Thoracic aorta (tissue), 2 donors: ENCODE results near the gene CCT6B. TPM values are rescaled to one million over a fixed set of nuclear protein-coding genes. Genes with fewer than 3 reads are reported as not detected.

Source experiments
- ATAC-seq: fragments of 150-250 bp; one replicate; pipeline ENCODE4 v1.8.0; 2017; ENCODE audit warnings: low read depth; ENCODE audit not compliant: insufficient number of reproducible peaks, low FRiP score
- DNase-seq: peaks from one replicate; pipeline ENCODE4 v3.0.0-alpha.2; 2020; ENCODE audit warnings: low spot score
- H3K27ac ChIP-seq, 2 donors: fragments of 200-600 bp; sonication (generic); 1 replicate in 1 of 2; 2 replicates in 1 of 2; pipeline ENCODE4 v1.5.1; 2016; ENCODE audit warnings: mild to moderate bottlenecking in 2 of 2, moderate library complexity in 2 of 2
- H3K27me3 ChIP-seq: fragments of 200-600 bp; sonication (generic); replicated peaks from 2 replicates; pipeline ENCODE4 v1.6.0; 2016; ENCODE audit warnings: mild to moderate bottlenecking; ENCODE audit not compliant: insufficient read depth
- H3K36me3 ChIP-seq: fragments of 200-600 bp; sonication (generic); one replicate; pipeline ENCODE4 v1.5.1; 2016
- H3K4me1 ChIP-seq, 2 donors: fragments of 200-600 bp; sonication (generic); 1 replicate in 1 of 2; 2 replicates in 1 of 2; pipeline versions ENCODE4 v1.5.1 to v1.6.0; 2016; ENCODE audit warnings: low read depth in 2 of 2, mild to moderate bottlenecking in 1 of 2; ENCODE audit not compliant: control insufficient read depth in 1 of 2
- H3K4me3 ChIP-seq: fragments of 200-600 bp; sonication (generic); 2 replicates; pipeline ENCODE4 v1.5.1; 2016; ENCODE audit warnings: mild to moderate bottlenecking
- H3K9me3 ChIP-seq: fragments of 200-600 bp; sonication (generic); 2 replicates; pipeline ENCODE4 v1.5.1; 2016
- total RNA-seq, 2 donors: library from RNA; depleted of rRNA; stranded (reverse); fragments of >200 nt; gene quantifications; one replicate each; pipeline versions ENCODE4 v1.1.0 to v1.2.3, GENCODE V29; 2016
- TF ChIP-seq, protein P1 (sequence below): fragments of 200-600 bp; sonication (generic); IDR thresholded peaks from one replicate; pipeline ENCODE4 v1.5.1; 2019; ENCODE audit warnings: antibody characterized with exemption

Gene CCT6B
- total RNA-seq, 2 donors from 2014 or later, result 1.1 to 4.9 TPM

DNA sequence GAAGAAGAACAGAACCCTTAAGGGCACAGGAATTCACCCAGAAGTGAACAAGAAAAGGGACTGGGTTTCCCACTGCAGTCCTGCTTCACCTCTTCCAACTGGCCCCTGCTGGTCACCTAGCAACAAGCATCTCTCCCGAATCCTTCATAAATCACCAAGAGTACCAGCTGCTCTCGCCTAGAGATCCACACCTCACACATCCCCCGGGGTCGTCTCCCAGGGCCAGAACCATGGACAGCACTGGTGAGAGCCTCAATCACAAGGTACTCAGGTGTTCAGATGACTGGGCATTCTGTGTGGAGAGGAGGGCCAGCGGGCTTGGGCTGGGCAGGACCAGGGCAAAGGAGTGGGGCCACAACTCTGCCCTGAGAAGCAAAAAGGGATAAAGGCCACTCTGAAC, 65.9 kb downstream of the CCT6B start:
- no peaks in the 10 kb centered on the region for H3K27me3 ChIP-seq
- ATAC-seq, result no peak

DNA sequence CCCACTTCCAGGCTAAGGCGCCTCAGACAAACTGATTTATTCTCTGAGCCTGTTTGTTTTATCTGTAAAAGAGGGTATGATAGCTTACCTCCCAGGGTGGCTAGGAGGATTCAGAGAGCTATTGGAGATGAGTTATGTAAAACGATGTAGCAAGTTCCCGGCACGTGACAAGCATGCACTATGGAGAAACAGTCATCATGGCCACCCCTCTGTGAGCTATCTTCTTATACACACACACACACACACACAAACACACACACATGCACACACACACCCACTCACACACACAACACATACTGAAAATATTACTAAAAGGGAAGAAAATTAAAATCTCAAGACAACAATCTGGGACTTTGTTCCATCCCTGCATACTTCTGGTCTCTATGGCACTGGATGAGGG, 66.3 kb downstream of the CCT6B start:
- H3K4me1 ChIP-seq, result no peaks in the 10 kb centered on the region
- no peak overlapping the region for H3K4me3 ChIP-seq
- H3K27ac ChIP-seq, result no peak overlapping the region
- TF ChIP-seq, protein P1, sequence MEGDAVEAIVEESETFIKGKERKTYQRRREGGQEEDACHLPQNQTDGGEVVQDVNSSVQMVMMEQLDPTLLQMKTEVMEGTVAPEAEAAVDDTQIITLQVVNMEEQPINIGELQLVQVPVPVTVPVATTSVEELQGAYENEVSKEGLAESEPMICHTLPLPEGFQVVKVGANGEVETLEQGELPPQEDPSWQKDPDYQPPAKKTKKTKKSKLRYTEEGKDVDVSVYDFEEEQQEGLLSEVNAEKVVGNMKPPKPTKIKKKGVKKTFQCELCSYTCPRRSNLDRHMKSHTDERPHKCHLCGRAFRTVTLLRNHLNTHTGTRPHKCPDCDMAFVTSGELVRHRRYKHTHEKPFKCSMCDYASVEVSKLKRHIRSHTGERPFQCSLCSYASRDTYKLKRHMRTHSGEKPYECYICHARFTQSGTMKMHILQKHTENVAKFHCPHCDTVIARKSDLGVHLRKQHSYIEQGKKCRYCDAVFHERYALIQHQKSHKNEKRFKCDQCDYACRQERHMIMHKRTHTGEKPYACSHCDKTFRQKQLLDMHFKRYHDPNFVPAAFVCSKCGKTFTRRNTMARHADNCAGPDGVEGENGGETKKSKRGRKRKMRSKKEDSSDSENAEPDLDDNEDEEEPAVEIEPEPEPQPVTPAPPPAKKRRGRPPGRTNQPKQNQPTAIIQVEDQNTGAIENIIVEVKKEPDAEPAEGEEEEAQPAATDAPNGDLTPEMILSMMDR, result no peak
- H3K36me3 ChIP-seq, result no peaks in the 10 kb centered on the region
- ATAC-seq (no peak), DNase-seq (no peak)
- H3K27me3 ChIP-seq, result no peaks in the 10 kb centered on the region
- no peaks in the 10 kb centered on the region for H3K9me3 ChIP-seq

More for the DNA sequence above, 65.9 kb downstream of the CCT6B start:
- Histone ChIP-seq H3K27ac (no peak overlapping the region), H3K4me1 (no peaks in the 10 kb centered on the region), H3K4me3 (no peak overlapping the region), H3K9me3 (no peaks in the 10 kb centered on the region), H3K36me3 (no peaks in the 10 kb centered on the region)
- no peak for DNase-seq
- TF ChIP-seq, protein P1, result no peak

DNA sequence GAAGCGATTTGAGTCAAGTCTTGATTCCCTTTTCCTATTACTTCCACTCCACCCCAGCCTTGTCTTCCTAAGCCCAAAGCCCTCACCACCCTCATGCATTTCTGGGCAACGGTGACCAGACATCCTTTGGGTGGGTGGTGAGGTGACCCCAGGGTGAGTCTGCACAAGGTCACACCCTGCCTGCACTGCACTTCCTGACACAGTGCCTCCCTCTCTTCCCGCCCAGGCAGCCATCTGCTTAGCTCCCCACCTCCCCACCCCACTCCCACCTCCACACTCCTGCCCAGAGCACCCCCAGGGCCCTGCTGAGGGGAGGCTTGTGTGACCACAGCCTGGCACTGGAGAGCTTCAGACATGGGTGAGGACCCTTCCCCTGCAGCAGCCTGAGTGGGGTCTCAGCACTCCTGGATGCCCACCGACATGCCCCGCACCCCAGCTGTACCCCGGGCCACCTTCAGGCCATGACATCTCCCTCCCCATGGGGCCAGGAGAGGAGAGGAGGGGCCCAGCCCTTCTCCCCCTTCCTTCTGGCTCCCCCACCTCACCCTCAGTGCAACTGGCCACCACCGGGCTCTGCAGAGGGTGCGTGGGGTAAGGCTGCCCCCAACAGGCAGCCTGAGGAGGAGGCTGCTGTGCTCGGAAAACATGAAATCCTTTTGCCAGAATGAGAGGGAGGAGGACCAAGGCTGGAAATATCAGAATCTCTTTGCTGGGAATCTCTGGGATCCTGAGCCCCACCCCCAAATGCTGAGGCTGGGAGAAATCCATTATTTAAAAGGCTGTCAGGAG, 68.6 kb downstream of the CCT6B start:
- Histone ChIP-seq H3K4me3 (no peak overlapping the region), H3K4me1 (no peaks in the 10 kb centered on the region), H3K9me3 (no peaks in the 10 kb centered on the region), H3K36me3 (no peaks in the 10 kb centered on the region), H3K27ac (no peak overlapping the region), H3K27me3 (no peaks in the 10 kb centered on the region)
- DNase-seq (no peak), ATAC-seq (no peak)
- TF ChIP-seq, protein P1, result no peak

DNA sequence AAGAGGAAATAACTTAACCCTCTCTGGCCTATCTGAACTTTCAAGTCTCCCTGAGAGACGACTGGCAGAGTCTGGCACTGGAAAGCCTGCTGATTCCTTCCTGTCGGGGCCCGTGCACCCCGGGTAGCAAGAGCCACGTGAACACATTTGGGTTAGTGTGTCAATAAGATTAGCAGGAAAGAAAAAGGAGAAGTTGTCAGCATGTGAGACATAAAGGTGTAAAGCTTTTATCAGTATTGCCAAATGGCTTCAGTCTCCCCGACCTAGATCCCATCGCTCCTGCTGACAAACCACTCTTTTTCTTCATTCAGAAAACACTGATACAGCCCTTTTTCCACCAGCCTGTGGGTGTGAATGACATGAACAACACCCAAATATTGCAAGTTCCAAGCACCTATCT, 74.4 kb downstream of the CCT6B start:
- no peak overlapping the region for H3K27ac ChIP-seq
- TF ChIP-seq, protein P1, result no peak
- DNase-seq, result no peak
- no peaks in the 10 kb centered on the region for H3K36me3 ChIP-seq
- H3K4me3 ChIP-seq, result no peak overlapping the region
- H3K27me3 ChIP-seq, result no peaks in the 10 kb centered on the region
- no peaks in the 10 kb centered on the region for H3K9me3 ChIP-seq
- ATAC-seq, result no peak
- no peaks in the 10 kb centered on the region for H3K4me1 ChIP-seq

DNA sequence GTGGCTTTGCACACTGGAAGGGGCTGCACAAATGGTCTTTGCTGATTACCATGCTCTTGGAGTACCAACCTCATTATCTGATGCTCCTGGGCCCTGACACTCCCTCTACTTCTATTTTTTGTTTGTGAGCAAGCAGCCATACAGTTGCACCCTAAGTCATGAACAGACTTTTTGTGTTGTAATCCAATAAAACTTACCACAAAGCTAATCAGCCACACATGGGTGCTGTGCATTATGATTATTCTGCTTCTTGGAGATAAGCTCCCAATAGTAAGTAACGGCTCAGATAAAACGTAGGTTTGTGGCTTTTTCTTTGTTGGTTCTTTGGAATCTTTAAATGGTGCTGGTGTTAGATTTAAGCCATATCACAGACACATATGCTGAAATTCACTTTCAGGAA, 76.2 kb downstream of the CCT6B start:
- DNase-seq, result no peak
- Histone ChIP-seq H3K4me1 (no peaks in the 10 kb centered on the region), H3K4me3 (no peak overlapping the region), H3K9me3 (peaks cover 3% of the 10 kb centered on the region), H3K27me3 (no peaks in the 10 kb centered on the region), H3K36me3 (no peaks in the 10 kb centered on the region), H3K27ac (no peak overlapping the region)
- ATAC-seq, result no peak
- TF ChIP-seq, protein P1, result no peak
